GM19468 (cell line): ENCODE data around the gene OR10C1.

Source experiments
- ATAC-seq: cut with Tn5 transposase; IDR thresholded peaks from one replicate; pipeline ENCODE4 v1.9.1; 2021; ENCODE audit warnings: mild to moderate bottlenecking, moderate library complexity, moderate number of reproducible peaks; ENCODE audit not compliant: unreplicated experiment; ENCODE audit errors: extremely low read depth

OR10C1 gene

GRCh38 chr6:29474996-29475395 is 35.9 kb downstream of the OR10C1 start:
- ATAC-seq = no peak

GRCh38 chr6:29477923-29478450 is 38.9 kb downstream of the OR10C1 start:
- no peak for ATAC-seq

DNA sequence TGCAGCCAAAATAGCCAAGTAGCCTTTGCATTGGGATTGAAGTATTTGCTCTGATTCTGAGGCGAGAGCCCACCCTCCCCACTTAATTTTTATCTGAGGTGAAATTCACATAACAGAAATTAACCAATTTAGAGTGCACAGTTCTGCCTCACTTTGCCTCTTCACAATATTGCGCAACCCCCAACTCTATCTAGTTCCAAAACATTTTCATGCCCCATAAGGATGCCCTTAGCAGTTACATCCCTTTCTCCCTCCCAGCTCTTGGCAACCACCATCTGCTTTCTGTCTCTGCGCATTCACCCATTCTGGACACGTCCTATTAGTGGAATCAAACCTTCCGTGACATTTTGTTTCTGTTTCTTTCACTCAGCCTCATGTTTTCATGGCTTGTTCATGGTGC is 39.6 kb downstream of the OR10C1 start:
- no peak for ATAC-seq

DNA sequence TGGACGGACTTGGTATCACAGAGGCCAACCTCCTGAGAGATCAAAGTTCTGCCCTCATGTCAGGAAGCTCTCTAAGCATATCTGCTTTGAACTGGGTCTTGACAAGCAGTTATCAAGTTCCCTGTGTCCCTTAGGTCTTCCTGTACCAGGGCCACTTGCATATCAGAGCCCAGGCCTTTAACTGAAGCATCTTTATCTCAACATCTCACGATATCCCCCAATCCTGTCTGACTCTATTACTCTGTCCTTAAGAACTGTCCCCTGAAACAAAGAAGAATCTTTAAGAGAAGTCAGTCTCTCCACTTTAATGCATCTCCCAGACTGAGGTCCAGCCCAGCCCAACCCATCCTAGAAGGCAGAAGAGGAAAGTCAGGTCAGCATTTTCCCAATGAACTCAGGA is 40.5 kb downstream of the OR10C1 start:
- no peak for ATAC-seq

- no peak for ATAC-seq
These were observed 44.1 kb downstream of the OR10C1 start for GRCh38 chr6:29483186-29483585.

DNA sequence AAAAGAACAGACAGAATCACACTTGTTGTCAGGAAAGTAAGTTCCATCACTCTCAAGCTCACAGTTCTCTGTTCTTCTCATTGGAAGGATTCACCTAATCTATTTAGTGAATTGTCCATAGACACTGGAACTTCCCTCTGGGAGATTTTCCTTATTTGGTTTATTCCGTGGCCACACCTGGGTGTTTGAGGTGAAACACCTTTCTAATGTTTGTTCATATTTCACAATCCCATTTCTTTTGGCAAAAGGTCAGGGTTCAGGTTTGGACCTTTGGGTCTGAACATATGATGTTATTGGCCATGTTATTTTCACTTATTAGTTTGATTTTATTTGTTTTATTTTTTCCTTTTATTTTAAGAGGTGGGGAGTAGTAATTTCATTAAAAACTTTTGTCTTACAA is 44.6 kb downstream of the OR10C1 start:
- ATAC-seq = no peak

- ATAC-seq = no peak
These were observed 47.5 kb downstream of the OR10C1 start for GRCh38 chr6:29486577-29486976.

DNA sequence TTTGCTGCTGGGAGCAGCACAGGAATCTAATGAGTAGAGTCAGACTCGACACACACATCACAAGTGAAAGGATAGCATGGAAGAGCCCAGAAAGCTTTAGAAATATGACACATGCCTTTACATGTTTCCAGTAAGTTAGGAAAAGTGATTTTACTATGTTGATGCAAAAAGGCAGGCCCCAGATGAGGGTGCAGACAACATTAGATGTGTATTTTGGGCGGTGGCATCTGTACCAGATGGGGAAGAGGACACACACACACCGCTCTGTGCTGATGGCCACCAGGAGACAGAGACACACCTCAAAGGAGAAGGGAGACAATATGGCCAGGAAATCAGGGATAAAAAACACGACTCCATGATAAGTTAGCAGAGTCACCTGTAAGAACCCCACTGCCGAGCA is 48.0 kb downstream of the OR10C1 start:
- ATAC-seq = no peak

DNA sequence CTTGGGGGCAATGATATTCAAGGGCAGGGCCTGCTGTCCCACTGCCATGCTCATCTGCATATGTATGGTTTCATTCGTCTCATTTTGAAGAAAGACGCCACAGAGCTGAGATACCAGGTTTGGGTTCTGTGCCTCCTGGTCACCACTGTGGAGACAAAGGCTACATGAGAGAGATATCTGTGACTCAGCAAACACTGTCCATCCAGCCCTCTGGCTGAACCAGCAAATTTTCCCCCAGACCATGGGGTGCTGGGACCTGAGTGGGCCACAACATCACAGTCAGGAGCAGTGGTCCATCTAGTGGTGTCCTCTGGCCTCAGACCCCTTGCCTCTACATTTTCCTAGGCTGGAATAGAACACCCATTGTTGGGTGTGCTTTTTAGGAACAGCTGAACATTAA is 48.6 kb downstream of the OR10C1 start, which contains the start of gene MAS1L:
Gene MAS1L (minus strand): TSS at position 297 of the 400 bp plus-strand sequence. CDS start 54 bp downstream, at position 243.
- ATAC-seq = no peak

DNA sequence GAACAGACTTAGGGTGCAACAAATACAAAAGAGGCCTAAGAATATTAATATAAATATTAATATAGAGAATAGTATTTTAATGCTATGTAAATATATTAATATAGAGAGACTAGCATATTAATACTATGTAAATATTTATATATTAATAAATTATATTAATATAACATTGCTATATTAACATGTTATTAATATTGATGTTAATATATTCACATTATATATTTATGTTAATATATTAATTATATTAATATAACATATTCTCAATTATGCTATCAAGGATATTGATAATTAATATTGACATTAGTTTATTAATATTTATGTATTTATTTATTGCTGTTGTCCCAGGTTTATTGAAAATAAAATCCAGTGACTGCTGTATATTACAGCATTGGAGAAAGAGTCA is 49.8 kb downstream of the OR10C1 start:
- no peak for ATAC-seq

GRCh38 chr6:29489286-29489685 is 50.2 kb downstream of the OR10C1 start:
- no peak for ATAC-seq

- no peak for ATAC-seq
These were observed 50.9 kb downstream of the OR10C1 start for GRCh38 chr6:29490055-29490454.

DNA sequence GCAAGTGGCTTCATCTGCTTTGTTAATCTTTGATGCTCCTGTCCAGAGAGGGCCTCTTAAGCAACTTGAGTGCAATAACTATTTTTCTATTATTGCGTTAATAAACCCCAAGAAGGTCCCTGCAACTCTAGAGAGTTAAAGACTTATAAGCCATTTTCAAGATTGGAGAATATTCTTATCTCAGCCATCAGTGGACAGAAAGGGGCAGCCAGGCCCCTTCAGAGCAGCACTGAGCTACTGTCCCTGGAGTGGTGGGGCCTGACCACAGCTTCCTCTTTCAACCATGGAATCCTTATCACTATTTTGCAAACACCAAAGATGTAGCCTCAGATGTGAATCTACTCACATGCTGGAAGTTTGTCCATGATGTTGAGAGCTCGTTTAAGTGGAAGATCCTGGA is 51.4 kb downstream of the OR10C1 start:
- no peak for ATAC-seq
